Motor neuron (in vitro differentiated cells): ENCODE results near the gene POLR1B. TPM values are rescaled to one million over a fixed set of nuclear protein-coding genes. Genes with fewer than 3 reads are reported as not detected.

Experiments
- total RNA-seq, 8 experiments: library from RNA; unstranded; fragments of 300-600 nt; gene quantifications; 2 replicates each; pipeline versions ENCODE4 v1.2.3 to v1.2.4, GENCODE V29; 2022

The POLR1B gene
- total RNA-seq, 8 experiments from 2014 or later, result 11.3 to 44.2 (median 15.7) TPM

Other genes with a start within 250 kb of the POLR1B start
- gene RGPD8, start 108.8 kb upstream of the POLR1B start, total RNA-seq, result 10 to 100 TPM in 6 of 8 experiments, 1 to 10 TPM in 2; 7.8 to 21.3 (median 16.0) TPM
- gene TTL, start 60.3 kb upstream of the POLR1B start, total RNA-seq, result 10 to 100 TPM; 15.0 to 51.1 (median 37.5) TPM
- 10 to 100 TPM; 30.5 to 53.0 (median 35.7) TPM for gene CHCHD5, start 42.1 kb downstream of the POLR1B start, total RNA-seq
- 10 to 100 TPM; 31.4 to 62.2 (median 47.6) TPM for gene SLC20A1, start 103.5 kb downstream of the POLR1B start, total RNA-seq
- gene NT5DC4, start 178.6 kb downstream of the POLR1B start, total RNA-seq, result under 1 TPM in 4 of 8 experiments, not detected in 4; 0.09 to 0.52 (median 0.33) TPM
- gene CKAP2L, start 222.1 kb downstream of the POLR1B start, total RNA-seq, result 10 to 100 TPM in 3 of 8 experiments, 1 to 10 TPM in 3, under 1 TPM in 2; 0.73 to 22.5 (median 1.2) TPM
- gene IL1A, start 242.0 kb downstream of the POLR1B start, total RNA-seq, result 1 to 10 TPM in 1 of 8 experiments, under 1 TPM in 5, not detected in 2; 0.05 to 2.6 (median 0.22) TPM